Activated CD8-positive, alpha-beta memory T cell treated with anti-CD3 and anti-CD28 coated beads, Interleukin-2, amount 50 U/mL, for 48 hours (primary cell): ENCODE data around the gene HSPB7.
A peak's percentile ranks its signal among the peaks of the same experiment; 100 is the strongest.

ENCODE experiments used
- DNase-seq: peaks from one replicate; pipeline ENCODE4 v3.0.0-alpha.2; 2020

HSPB7 gene

DNA sequence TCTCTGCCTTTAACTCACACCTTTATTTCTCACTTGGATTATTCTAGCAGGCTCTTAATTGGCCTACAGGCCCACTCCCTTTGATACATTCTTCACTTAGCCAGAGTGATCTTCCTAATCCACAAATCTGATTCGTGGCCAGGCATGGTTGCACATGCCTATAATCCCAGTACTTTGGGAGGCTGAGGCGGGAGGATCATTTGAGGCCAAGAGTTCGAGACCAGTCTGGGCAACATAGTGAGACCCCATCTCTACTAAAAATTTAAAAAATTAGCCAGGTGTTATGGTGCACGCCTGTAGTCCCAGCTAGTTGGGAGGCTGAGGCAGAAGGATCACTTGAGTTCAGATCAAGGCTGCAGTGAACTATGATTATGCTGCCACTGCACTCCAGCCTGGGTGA is 44.1 kb downstream of the HSPB7 start:
- no peak for DNase-seq

DNA sequence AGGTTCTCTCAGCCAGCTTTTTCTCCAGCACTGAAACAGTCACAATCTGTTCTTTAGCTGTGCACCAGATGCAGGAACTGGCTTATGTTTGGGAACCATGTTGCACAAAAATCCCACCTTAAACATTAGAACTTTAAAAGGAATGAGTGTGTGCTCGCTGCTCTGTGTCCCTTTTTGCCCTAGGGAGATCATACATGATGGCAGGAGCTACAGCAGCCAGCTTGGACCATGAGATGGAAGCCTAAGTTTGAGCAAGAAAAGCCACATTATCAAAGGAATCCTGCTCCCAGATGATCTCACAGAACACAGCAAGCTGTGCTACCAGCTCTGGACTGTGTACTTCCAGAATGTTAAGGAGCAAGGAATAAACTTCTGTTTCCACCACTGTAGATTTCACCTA is 45.4 kb downstream of the HSPB7 start:
- no peak for DNase-seq

DNA sequence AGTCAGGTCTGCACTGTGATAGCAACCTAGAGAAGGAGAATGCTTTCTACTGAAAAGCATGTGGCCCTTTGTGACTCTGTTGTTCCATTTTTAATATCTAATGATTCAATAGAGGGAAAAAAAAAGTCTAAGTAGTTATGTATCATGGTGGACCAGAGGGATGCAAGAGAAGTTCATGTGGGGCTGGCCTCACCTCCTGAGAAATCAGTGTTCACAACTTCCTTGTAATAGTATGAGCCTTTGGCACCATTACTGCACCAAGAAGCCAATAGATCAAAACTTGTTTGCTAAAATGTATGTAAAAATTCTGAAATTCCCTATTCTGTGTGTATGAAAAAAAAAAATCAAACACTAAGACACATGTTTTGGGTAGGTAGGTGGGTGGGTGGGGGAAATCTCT is 46.9 kb downstream of the HSPB7 start:
- no peak for DNase-seq

DNA sequence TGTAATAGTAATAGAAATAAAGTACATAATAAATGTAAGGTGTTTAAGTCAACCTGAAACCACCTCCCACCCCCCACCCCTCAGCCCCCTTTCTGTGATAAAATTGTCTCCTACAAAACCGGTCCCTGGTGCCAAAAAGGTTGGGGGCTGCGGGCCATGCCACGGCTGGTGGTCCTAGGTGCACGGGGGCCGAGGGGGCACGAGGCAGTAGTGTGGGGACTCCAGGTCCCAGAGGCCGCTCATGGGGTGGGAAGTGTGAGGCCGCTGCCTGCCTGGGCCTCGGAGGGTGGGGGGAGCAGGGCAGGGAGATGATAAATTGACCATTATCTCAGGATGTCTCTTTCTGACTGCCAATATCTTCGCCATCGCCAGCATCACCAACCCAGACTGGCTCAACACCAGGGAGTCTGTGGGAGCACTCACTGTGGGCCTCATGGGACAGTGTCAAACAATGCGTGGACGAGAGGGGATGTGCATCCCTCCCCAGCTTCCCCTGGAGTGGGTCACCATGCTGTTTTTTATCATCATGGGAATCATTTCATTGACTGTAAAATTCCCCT is 48.4 kb downstream of the HSPB7 start:
- no peak for DNase-seq

DNA sequence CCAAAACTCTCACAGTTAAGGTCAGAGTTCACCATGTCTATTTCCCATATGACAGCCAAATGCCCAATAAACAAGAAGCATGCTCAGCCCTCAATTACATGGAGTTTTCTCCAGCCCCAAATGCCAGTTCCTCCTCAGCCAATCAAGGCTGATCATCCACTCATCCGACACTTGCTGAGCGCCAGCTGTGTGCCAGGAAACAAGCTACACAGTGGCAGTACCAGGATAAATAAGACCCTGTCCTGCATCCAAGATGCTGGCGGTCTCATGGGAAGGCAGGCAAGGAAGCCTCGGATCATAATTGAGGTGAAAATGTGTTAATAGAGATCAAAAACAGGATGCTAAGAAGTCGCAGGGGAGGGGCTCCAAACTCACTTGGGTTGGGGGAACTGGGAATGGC is 49.7 kb downstream of the HSPB7 start:
- no peak for DNase-seq

DNA sequence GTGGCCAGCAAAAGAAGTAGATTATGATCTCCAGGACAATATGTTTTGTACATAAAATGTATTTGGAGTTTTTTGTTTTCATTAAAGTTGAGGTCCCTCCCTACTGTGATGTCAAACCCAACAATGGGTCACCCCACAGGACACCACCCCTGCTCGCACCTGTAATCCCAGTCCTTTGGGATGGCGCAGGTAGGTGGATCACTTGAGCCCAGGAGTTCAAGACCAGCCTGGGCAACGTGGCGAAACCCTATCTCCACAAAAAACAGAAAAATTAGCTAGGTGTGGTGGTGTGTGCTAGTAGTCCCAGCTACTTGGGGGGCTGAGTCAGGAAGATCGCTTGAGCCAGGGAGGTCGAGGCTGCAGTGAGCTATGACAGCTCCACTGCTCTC is 50.9 kb downstream of the HSPB7 start:
- DNase-seq, result no peak

DNA sequence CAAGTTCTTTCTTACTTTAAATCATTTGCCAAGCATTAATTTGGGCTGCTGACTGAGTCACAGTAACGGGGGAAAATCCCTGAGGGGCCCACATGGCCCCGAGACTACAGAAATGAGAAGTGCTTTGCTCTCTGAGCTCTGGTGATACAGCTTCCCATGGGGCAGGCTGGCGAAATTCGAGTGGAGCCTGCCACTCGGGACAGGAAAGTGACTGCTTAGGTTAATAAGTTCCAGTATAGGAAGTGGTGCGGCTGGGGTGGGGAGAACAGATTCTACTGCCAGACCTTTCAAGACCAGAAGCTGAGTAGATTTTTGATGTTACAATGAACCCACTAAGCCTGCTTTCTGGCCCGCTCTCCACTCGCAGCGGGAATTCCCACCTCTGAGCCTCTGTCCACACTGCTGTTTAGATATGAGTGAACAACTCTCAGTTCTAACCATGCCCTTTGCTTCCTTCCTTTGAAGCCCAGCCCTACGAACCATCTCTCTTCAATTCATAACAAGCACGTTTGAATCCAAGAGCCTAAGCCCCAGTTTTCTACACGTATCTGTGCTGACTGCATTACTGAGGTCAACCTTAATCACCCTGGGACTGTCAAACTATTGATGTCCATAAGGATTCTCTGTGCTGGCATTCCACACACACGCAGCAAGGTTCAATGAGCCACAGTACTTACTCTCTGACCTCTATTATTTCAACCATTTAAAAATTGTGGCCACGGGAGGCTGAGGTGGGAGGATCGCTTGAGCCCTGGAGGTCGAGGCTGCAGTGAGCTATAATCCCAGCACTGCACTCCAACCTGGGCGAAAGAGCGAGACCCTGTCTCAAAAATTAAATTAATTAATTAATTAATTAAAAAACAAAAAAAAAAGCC is 51.5 kb downstream of the HSPB7 start:
- peak; percentile 87 for DNase-seq

DNA sequence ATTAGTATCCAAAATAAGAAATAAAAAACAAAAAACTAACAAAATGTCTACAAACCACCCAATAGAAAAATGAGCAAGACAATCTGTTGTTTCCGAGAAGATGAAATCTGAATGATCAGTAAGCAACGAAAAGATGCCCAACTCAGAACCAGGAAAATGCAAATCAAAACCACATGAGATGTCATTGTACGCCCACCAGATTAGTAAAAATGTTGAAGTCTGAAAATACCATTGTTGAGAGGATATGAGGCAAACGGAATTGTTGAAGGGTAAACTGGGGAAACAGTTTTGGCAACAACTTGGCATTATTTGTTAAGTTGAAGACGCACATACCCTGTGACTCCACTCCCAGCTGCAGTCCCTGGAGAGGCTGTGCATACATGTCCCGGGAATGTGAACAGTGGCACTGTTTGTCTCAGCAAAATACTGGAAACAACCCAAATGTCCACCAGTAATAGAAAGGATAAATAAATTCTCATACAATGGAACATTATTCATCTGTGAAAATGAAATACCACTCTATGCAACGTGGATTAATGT is 52.5 kb downstream of the HSPB7 start:
- no peak for DNase-seq
